ENCODE data around the gene SWSAP1. TPM values are rescaled to one million over a fixed set of nuclear protein-coding genes. Genes with fewer than 3 reads are reported as not detected.
"Not testable (repeated sequence)": the region's sequence is repeated elsewhere in the genome, so short reads cannot be mapped to it uniquely, and the experiment has no call there.

SWSAP1 gene
- total RNA-seq, 1 donor from 2014 or later: 1.9 TPM

- ATAC-seq (no peak), DNase-seq (ENCODE audit: missing footprints) (no peak)
- intact Hi-C loops (cut with DNase I): no loop called here
These were observed 25.2 kb downstream of the SWSAP1 start for GRCh38 chr19:11399667-11400066.

GRCh38 chr19:11400798-11401197 lies 26.3 kb downstream of the SWSAP1 start:
- DNase-seq (ENCODE audit: missing footprints) (no peak), ATAC-seq (no peak)
- intact Hi-C loops (cut with DNase I): no loop called here

- no peak for ATAC-seq
- intact Hi-C loops (cut with DNase I): no loop called here
- no peak for DNase-seq (ENCODE audit: missing footprints)
These were observed 27.5 kb downstream of the SWSAP1 start for GRCh38 chr19:11401808-11402543.

GRCh38 chr19:11404588-11405222 lies 30.2 kb downstream of the SWSAP1 start:
- ATAC-seq (peak; percentile 54), DNase-seq (ENCODE audit: missing footprints) (no peak)
- intact Hi-C loops (cut with DNase I): no loop called here

GRCh38 chr19:11405846-11406643 lies 31.6 kb downstream of the SWSAP1 start:
- DNase-seq (ENCODE audit: missing footprints) (no peak), ATAC-seq (peak; percentile 70)
- intact Hi-C loops (cut with DNase I): no loop called here

GRCh38 chr19:11406703-11407236 lies 32.3 kb downstream of the SWSAP1 start:
- intact Hi-C loops (cut with DNase I); DNase-seq (ENCODE audit: missing footprints): not testable (repeated sequence)
- peak; percentile 14 for ATAC-seq

- intact Hi-C loops (cut with DNase I): no loop called here
- ATAC-seq (no peak), DNase-seq (ENCODE audit: missing footprints) (no peak)
These were observed 34.1 kb downstream of the SWSAP1 start for GRCh38 chr19:11408591-11408990.

GRCh38 chr19:11410682-11411081 lies 36.2 kb downstream of the SWSAP1 start:
- no peak for DNase-seq (ENCODE audit: missing footprints)
- intact Hi-C loops (cut with DNase I): no loop called here

GRCh38 chr19:11414544-11414943 lies 40.1 kb downstream of the SWSAP1 start:
- ATAC-seq: no peak
- intact Hi-C loops (cut with DNase I): no loop called here

More at GRCh38 chr19:11410682-11411081, 36.2 kb downstream of the SWSAP1 start:
- ATAC-seq: no peak

GRCh38 chr19:11416346-11417052 lies 42.0 kb downstream of the SWSAP1 start:
- DNase-seq (ENCODE audit: missing footprints) (no peak), ATAC-seq (no peak)
- intact Hi-C loops (cut with DNase I): no loop called here

More at GRCh38 chr19:11414544-11414943, 40.1 kb downstream of the SWSAP1 start:
- DNase-seq (ENCODE audit: missing footprints): no peak

GRCh38 chr19:11418094-11418548 lies 43.7 kb downstream of the SWSAP1 start:
- ATAC-seq: no peak
- DNase-seq (ENCODE audit: missing footprints): no peak
- intact Hi-C loops (cut with DNase I): no loop called here

- intact Hi-C loops (cut with DNase I): no loop called here
- DNase-seq (ENCODE audit: missing footprints): peak; percentile 75
- peak; percentile 51 for ATAC-seq
These were observed 44.4 kb downstream of the SWSAP1 start, which contains the start of gene RGL3 for GRCh38 chr19:11418549-11419506. TSS of gene RGL3 (minus strand) at chr19:11419314. CDS start at chr19:11419278, 36 bp downstream.

GRCh38 chr19:11420429-11421370 lies 46.2 kb downstream of the SWSAP1 start:
- DNase-seq (ENCODE audit: missing footprints) (peak; percentile 75), ATAC-seq (peak; percentile 75)
- intact Hi-C loops (cut with DNase I): no loop called here

GRCh38 chr19:11421371-11422098 lies 47.1 kb downstream of the SWSAP1 start:
- intact Hi-C loops (cut with DNase I): no loop called here
- DNase-seq (ENCODE audit: missing footprints) (peak; percentile 79), ATAC-seq (peak; percentile 45)

- DNase-seq (ENCODE audit: missing footprints): peak; percentile 91
- intact Hi-C loops (cut with DNase I): no loop called here
- peak; percentile 66 for ATAC-seq
These were observed 47.9 kb downstream of the SWSAP1 start for GRCh38 chr19:11422163-11423065.

Data from Right ventricle myocardium inferior (tissue), 1 donor.